ENCODE measurements around the gene G3BP2.
"Not testable (repeated sequence)": the region's sequence is repeated elsewhere in the genome, so short reads cannot be mapped to it uniquely, and the experiment has no call there.

The G3BP2 gene

GRCh38 chr4:75683482-75684155, 10.4 kb upstream of the G3BP2 start:
- DNase-seq: no peak

GRCh38 chr4:75679876-75680575, 6.8 kb upstream of the G3BP2 start:
- DNase-seq: no peak

DNA sequence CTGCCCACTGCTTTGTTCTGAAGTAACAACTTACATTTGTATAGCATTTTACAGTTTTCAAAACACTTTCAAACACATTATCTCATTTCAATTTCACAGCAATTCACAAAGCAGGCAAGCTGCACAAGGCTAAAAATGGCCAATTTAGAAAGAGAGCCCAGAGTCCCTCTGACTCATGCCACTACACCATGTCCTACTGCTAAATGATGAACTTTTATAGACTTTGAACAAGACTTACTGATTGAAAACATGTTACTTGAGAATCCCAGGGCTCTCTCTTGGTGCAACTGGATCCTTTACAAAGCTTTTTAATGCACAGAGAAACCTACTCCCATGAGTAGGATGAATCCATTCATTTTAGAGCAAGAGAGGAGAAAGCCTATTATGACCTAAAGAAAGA, 5.8 kb upstream of the G3BP2 start:
- DNase-seq: no peak

DNA sequence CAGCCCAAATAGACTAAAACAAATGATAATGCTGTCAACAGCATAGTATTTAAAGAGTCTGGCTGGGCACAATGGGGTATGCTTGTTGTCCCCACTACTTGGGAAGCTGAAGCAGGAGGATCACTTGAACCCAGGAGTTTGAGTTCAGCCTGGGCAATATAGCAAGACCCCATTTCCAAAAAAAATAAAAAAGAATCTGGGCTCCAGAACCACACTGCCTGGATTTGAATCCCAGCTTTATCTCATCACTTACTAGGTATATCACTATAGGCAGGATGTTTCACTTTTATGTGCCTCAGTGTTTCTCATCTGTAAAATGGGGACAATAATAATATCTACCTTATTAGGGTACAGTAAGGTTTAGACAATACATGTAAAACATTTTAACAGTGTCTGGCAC, 5.3 kb upstream of the G3BP2 start:
- no peak for DNase-seq

GRCh38 chr4:75675004-75675531, 1.9 kb upstream of the G3BP2 start:
- DNase-seq: no peak

DNA sequence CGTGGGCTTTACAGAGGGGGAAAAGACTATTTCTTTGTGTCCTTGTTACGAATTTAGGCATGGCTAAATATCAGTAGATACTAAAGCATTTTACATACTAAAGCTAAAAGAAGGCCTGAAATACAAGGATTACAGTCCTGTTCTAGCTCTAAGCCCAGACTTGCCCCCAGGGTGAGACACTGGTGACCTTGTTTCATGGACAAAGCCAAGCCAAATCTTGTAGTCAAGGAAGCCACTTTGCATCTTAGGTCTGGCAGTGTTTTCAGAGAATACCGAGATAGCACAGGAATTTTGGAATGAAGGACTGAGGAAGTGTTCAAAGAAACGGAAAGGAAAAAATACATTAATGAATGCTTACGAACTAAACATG, 733 bp upstream of the G3BP2 start:
- DNase-seq: no peak

- DNase-seq: no peak
Measured at GRCh38 chr4:75672461-75673026, 667 bp downstream of the G3BP2 start.

- DNase-seq: no peak
Measured at GRCh38 chr4:75671802-75672421, 1.3 kb downstream of the G3BP2 start.

GRCh38 chr4:75668596-75668995, 4.6 kb downstream of the G3BP2 start:
- no peak for DNase-seq

DNA sequence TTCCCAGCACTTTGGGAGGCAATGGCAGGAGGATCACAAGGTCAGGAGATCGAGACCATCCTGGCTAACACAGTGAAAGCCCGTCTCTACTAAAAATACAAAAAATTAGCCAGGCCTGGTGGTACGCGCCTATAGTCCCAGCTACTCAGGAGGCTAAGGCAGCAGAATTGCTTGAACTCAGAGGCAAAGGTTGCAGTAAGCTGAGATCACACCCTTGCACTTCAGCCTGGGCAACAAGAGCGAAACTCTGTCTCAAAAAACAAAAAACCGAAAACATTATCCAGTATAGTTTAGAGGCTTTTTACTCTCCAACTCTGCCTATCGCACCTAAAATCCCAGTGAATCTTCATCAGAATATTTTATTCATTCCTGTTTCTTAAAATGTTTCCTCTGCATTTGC, 5.6 kb downstream of the G3BP2 start:
- DNase-seq: not testable (repeated sequence)

GRCh38 chr4:75666299-75666698, 6.9 kb downstream of the G3BP2 start:
- DNase-seq: no peak

- DNase-seq: not testable (repeated sequence)
Measured at GRCh38 chr4:75664604-75665003, 8.6 kb downstream of the G3BP2 start.

DNA sequence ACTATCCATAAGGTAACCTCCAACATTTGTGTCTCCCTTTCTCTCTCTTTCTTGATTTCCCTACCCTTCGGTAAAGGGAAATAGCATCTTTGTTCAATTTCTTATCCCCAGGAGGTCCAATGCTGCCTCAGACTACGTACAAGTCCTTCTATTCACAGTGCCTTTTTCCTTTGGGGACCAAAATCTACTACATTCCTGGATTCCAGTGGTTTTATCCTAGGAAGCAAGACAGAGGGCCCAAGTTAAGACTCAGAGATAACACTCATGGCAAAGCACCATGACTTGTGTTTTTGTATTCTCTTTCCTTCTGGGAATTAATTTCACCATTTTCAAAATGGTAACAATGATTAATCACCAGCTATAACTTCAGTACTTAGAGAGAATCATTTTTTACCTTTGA, 10.6 kb downstream of the G3BP2 start:
- DNase-seq: no peak

- DNase-seq: no peak
Measured at GRCh38 chr4:75660491-75660890, 12.7 kb downstream of the G3BP2 start.

GRCh38 chr4:75659512-75660031, 13.6 kb downstream of the G3BP2 start:
- no peak for DNase-seq

- no peak for DNase-seq
Measured at GRCh38 chr4:75658876-75659275, 14.3 kb downstream of the G3BP2 start.

GRCh38 chr4:75655562-75655961, 17.6 kb downstream of the G3BP2 start:
- no peak for DNase-seq

DNA sequence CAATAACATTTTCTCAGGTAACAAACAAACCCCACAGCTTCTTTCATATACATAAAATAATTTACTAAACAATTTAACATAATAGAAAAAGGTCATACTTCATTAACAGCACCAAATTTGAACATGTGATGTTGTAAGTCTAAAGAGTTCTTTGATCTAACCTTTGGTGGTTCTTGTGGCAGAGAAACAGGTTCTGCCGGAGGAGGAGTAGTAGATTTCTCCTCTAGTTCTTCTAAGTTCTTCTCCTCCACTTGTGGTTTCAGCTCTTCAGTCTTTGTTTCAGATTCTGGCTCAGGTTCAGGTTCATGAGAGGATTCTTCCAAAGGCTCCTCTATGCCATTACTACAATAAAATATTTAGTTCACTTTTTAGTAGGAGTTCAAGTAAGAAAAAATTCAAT, 18.3 kb downstream of the G3BP2 start:
- DNase-seq: no peak

GRCh38 chr4:75653845-75654503, 19.2 kb downstream of the G3BP2 start:
- no peak for DNase-seq

DNA sequence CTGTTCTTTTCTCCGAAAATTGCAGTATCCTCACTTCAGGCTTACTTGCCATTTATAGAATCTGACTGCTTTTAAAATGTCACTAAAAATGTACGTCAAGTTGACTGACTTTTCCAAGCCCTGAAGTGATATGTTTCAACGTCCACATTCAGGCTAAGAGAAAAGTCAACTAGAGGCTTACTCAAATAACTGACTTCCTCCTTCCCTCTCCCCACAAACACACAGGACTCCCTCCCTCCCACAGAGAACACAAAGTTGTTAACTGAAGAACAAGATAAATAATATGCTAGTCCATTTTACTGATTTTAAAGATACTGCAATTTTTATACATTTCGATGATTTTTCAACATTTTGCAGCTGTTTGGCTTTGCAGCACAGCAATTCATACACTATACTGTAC, 29.1 kb downstream of the G3BP2 start:
- no peak for DNase-seq

DNA sequence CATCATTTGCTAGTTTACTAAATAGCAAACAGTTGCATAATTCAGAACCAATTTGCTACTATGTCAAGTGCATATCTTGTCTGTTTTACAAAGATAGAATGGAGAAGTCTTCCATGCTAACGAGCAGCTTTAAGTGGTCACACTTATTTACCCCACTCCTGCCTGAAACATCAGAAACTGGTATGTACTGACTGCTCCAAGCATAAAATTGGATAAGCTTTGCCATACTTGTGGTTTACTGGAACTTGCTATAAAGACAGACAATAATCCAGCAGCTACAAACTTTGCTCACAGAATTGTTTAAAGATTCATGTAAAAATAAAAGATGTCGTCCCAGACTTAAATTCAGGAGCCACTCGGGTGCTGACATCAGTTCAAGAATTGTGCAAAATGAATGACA, 29.6 kb downstream of the G3BP2 start:
- no peak for DNase-seq

DNA sequence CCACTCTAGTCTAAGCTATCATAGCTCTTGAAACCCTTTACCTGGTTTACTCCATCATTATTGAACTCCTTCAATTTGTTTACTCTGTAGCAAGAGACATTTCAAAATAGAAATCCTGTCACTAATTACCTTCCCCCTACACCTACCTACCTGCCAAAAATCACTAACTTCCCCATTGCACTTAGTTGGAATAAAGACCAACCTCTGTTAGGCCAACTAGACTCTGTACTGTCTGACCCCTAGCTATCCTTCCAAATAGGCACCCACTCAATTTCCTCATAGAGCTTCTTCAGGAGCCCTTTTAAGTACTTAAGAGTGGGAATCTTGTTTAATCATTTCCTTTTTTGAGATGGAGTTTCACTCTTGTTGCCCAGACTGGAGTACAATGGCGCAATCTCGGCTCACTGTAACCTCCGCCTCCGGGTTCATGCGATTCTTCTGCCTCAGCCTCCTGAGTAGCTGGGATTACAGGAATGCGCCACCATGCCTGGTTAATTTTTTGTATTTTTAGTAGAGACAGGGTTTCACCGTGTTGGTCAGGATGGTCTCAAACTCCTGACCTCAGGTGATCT, 34.0 kb downstream of the G3BP2 start:
- DNase-seq: no peak

- no peak for DNase-seq
Measured at GRCh38 chr4:75637827-75638226, 35.4 kb downstream of the G3BP2 start.

All from NCI-H524 treated with DMSO at 0.1 percent for 48 hours (cell line).